SJSA1 (cell line): ENCODE results near the gene LMX1B. TPM values are rescaled to one million over a fixed set of nuclear protein-coding genes. Genes with fewer than 3 reads are reported as not detected.

Source experiments
- DNase-seq, 2 experiments: peaks; one replicate each; pipeline ENCODE4 v3.0.0-alpha.2; 2015 to 2020; ENCODE audit warnings: low spot score in 2 of 2, low read depth in 1 of 2
- H3K27ac ChIP-seq: fragments of 250-450 bp; sonication (Bioruptor Pico); 2 replicates; pipeline ENCODE4 v1.5.1; 2020; ENCODE audit warnings: mild to moderate bottlenecking, moderate library complexity
- H3K27me3 ChIP-seq: fragments of 250-450 bp; sonication (Bioruptor Pico); replicated peaks from 2 replicates; pipeline ENCODE4 v1.5.1; 2020; ENCODE audit warnings: mild to moderate bottlenecking, moderate library complexity
- H3K36me3 ChIP-seq: fragments of 250-450 bp; sonication (Bioruptor Pico); 2 replicates; pipeline ENCODE4 v1.5.1; 2020; ENCODE audit warnings: mild to moderate bottlenecking
- H3K4me1 ChIP-seq: fragments of 250-450 bp; sonication (Bioruptor Pico); replicated peaks from 2 replicates; pipeline ENCODE4 v1.6.1; 2021; ENCODE audit warnings: mild to moderate bottlenecking
- H3K4me3 ChIP-seq: fragments of 250-450 bp; sonication (Bioruptor Pico); 2 replicates; pipeline ENCODE4 v1.5.1; 2020; ENCODE audit warnings: mild to moderate bottlenecking
- H3K9me3 ChIP-seq: fragments of 250-450 bp; sonication (Bioruptor Pico); replicated peaks from 2 replicates; pipeline ENCODE4 v1.5.1; 2020; ENCODE audit warnings: mild to moderate bottlenecking
- total RNA-seq: library from RNA; depleted of rRNA; stranded (reverse); fragments of >200 nt; shearing (Covaris generic); gene quantifications from 2 replicates; pipeline ENCODE4 v1.2.3, GENCODE V29; 2014

Gene LMX1B
- total RNA-seq, 1 experiment from 2014 or later = not detected

- Histone ChIP-seq H3K9me3 (no peaks in the 10 kb centered on the region), H3K36me3 (no peaks in the 10 kb centered on the region), H3K27me3 (peaks cover 11% of the 10 kb centered on the region; the same call in 1 of the 2 replicates), H3K4me3 (no peak overlapping the region), H3K27ac (no peak overlapping the region), H3K4me1 (no peaks in the 10 kb centered on the region)
- DNase-seq = no peak
Measured at GRCh38 chr9:126658956-126659555, 45.3 kb downstream of the LMX1B start.

GRCh38 chr9:126661122-126661520 lies 47.4 kb downstream of the LMX1B start:
- no peak for DNase-seq
- Histone ChIP-seq H3K4me3 (no peak overlapping the region), H3K36me3 (no peaks in the 10 kb centered on the region), H3K27me3 (peaks cover 28% of the 10 kb centered on the region), H3K4me1 (no peaks in the 10 kb centered on the region), H3K9me3 (no peaks in the 10 kb centered on the region), H3K27ac (no peak overlapping the region)

- Histone ChIP-seq H3K4me3 (no peak overlapping the region), H3K27me3 (peaks cover 28% of the 10 kb centered on the region), H3K27ac (no peak overlapping the region), H3K9me3 (no peaks in the 10 kb centered on the region), H3K4me1 (no peaks in the 10 kb centered on the region), H3K36me3 (no peaks in the 10 kb centered on the region)
- DNase-seq = no peak
Measured at GRCh38 chr9:126661521-126662251, 48.0 kb downstream of the LMX1B start.

GRCh38 chr9:126663661-126664072 lies 49.9 kb downstream of the LMX1B start:
- peaks cover 24% of the 10 kb centered on the region for H3K27me3 ChIP-seq
- no peak for DNase-seq
- no peaks in the 10 kb centered on the region for H3K4me1 ChIP-seq

GRCh38 chr9:126664900-126665643 lies 51.3 kb downstream of the LMX1B start:
- Histone ChIP-seq H3K4me3 (no peak overlapping the region), H3K36me3 (no peaks in the 10 kb centered on the region), H3K27ac (no peak overlapping the region), H3K27me3 (peaks cover 24% of the 10 kb centered on the region), H3K4me1 (no peaks in the 10 kb centered on the region), H3K9me3 (no peaks in the 10 kb centered on the region)
- no peak for DNase-seq

More at GRCh38 chr9:126663661-126664072, 49.9 kb downstream of the LMX1B start:
- no peaks in the 10 kb centered on the region for H3K9me3 ChIP-seq
- no peak overlapping the region for H3K27ac ChIP-seq
- no peak overlapping the region for H3K4me3 ChIP-seq
- H3K36me3 ChIP-seq = no peaks in the 10 kb centered on the region

- no peaks in the 10 kb centered on the region for H3K36me3 ChIP-seq
- H3K27me3 ChIP-seq = peaks cover 24% of the 10 kb centered on the region
- no peak overlapping the region for H3K27ac ChIP-seq
- no peak for DNase-seq
- H3K9me3 ChIP-seq = no peaks in the 10 kb centered on the region
- no peaks in the 10 kb centered on the region for H3K4me1 ChIP-seq
- H3K4me3 ChIP-seq = no peak overlapping the region
Measured at GRCh38 chr9:126665644-126666035, 51.9 kb downstream of the LMX1B start.

- Histone ChIP-seq H3K36me3 (no peaks in the 10 kb centered on the region), H3K27ac (no peak overlapping the region), H3K4me3 (no peak overlapping the region), H3K27me3 (peaks cover 24% of the 10 kb centered on the region), H3K4me1 (no peaks in the 10 kb centered on the region), H3K9me3 (no peaks in the 10 kb centered on the region)
- DNase-seq = no peak
Measured at GRCh38 chr9:126666155-126666803, 52.6 kb downstream of the LMX1B start.

GRCh38 chr9:126667190-126668055 lies 53.7 kb downstream of the LMX1B start:
- no peak for DNase-seq
- no peak overlapping the region for H3K4me3 ChIP-seq
- H3K4me1 ChIP-seq = no peaks in the 10 kb centered on the region
- H3K9me3 ChIP-seq = no peaks in the 10 kb centered on the region
- H3K36me3 ChIP-seq = no peaks in the 10 kb centered on the region
- peaks cover 29% of the 10 kb centered on the region for H3K27me3 ChIP-seq
- H3K27ac ChIP-seq = no peak overlapping the region

- no peak for DNase-seq
Measured at GRCh38 chr9:126668058-126668457, 54.3 kb downstream of the LMX1B start.

GRCh38 chr9:126669108-126669507 lies 55.4 kb downstream of the LMX1B start:
- no peak for DNase-seq
- H3K4me3 ChIP-seq = no peak overlapping the region
- no peaks in the 10 kb centered on the region for H3K36me3 ChIP-seq
- H3K27me3 ChIP-seq = peaks cover 36% of the 10 kb centered on the region
- H3K4me1 ChIP-seq = no peaks in the 10 kb centered on the region
- no peak overlapping the region for H3K27ac ChIP-seq
- H3K9me3 ChIP-seq = no peaks in the 10 kb centered on the region

More at GRCh38 chr9:126668058-126668457, 54.3 kb downstream of the LMX1B start:
- Histone ChIP-seq H3K9me3 (no peaks in the 10 kb centered on the region), H3K4me1 (no peaks in the 10 kb centered on the region), H3K27me3 (peaks cover 36% of the 10 kb centered on the region), H3K27ac (no peak overlapping the region), H3K4me3 (no peak overlapping the region), H3K36me3 (no peaks in the 10 kb centered on the region)

- H3K27me3 ChIP-seq = peaks cover 34% of the 10 kb centered on the region
- H3K36me3 ChIP-seq = no peaks in the 10 kb centered on the region
- no peak overlapping the region for H3K4me3 ChIP-seq
- H3K27ac ChIP-seq = no peak overlapping the region
- no peak for DNase-seq
- no peaks in the 10 kb centered on the region for H3K9me3 ChIP-seq
- H3K4me1 ChIP-seq = no peaks in the 10 kb centered on the region
Measured at GRCh38 chr9:126670270-126670669, 56.5 kb downstream of the LMX1B start.

GRCh38 chr9:126671381-126671831 lies 57.7 kb downstream of the LMX1B start:
- no peak for DNase-seq
- no peaks in the 10 kb centered on the region for H3K9me3 ChIP-seq
- no peaks in the 10 kb centered on the region for H3K36me3 ChIP-seq
- H3K27ac ChIP-seq = no peak overlapping the region
- H3K4me3 ChIP-seq = no peak overlapping the region
- peaks cover 26% of the 10 kb centered on the region; the same call in 1 of the 2 replicates for H3K27me3 ChIP-seq
- H3K4me1 ChIP-seq = no peaks in the 10 kb centered on the region

GRCh38 chr9:126671983-126672382 lies 58.3 kb downstream of the LMX1B start:
- Histone ChIP-seq H3K27me3 (peaks cover 26% of the 10 kb centered on the region; the same call in 1 of the 2 replicates), H3K27ac (no peak overlapping the region), H3K4me3 (no peak overlapping the region), H3K4me1 (no peaks in the 10 kb centered on the region), H3K9me3 (no peaks in the 10 kb centered on the region), H3K36me3 (no peaks in the 10 kb centered on the region)
- DNase-seq = no peak
